Measurements from ENCODE around the gene GALC. TPM values are rescaled to one million over a fixed set of nuclear protein-coding genes. Genes with fewer than 3 reads are reported as not detected.

Gene GALC
- 10 to 100 TPM; 11.8 to 40.2 (median 20.2) TPM for total RNA-seq

DNA sequence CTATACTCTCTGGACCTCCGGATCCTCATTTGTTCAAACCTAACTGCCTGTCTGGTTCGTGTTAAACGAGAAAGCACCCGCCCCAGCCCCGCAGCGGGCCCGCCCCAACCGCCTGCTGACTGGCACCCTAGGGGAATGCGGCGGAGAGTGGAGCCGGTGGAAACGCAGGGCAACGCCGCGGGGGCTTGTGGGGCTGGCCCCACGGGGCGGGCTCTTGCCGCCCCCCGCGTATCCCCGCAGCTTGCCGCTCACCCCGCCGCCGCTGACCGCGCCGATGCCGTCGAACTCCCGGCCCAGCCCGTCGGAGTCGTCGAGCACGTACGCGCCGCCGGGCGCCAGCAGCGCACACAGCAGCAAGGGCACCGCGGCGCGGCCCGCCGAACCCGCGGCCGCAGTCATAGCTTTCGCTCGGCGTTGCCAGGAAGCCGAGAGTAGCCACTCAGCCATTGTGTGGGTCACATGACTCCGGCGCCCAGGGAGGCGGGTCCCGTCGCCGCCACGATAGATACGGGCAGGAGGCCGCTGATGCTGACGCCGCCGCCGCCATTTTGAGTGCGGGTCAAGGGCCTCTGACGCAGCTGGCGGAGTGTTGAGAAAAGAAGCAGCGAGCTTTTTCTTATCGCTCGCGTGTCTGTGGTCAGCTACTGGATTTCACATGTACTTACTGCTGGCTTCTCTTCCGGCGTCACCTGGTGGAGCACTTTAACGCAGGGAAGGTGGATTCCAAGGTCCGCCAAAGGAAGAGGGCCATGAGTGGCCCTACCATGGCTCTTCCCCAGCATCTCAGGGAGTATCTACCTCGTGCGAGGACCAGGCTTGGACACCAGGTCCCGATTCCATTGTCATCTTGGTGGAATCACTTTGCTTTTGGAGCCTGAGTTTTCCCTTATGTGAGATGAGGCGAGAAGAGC, at the start of gene GALC:
Gene GALC, minus strand, starts transcription at position 465 of the 911 bp plus-strand sequence. Its CDS starts 18 bp downstream, at position 447.
- no peaks in the 10 kb centered on the region for H3K27me3 ChIP-seq
- peak in 1 of 4 experiments; percentile 3 for TF ChIP-seq CTCF (IDR thresholded peaks at IDR 0.05)
- TF ChIP-seq POLR2A (IDR thresholded peaks at IDR 0.05): peak; percentile 52 to 62
- intact Hi-C loops (cut with DNase I; ENCODE audit: low total_unique reads): no loop called here
- peak within 1 kb of the TSS; percentile 45 to 74 for H3K4me3 ChIP-seq
- DNase-seq: peak; percentile 93 to 94
- H3K4me1 ChIP-seq: peaks cover 0 to 4% of the 10 kb centered on the region in 2 donors
- peak within 1 kb of the TSS; percentile 94 to 95 for H3K27ac ChIP-seq
- no peaks in the 10 kb centered on the region for H3K36me3 ChIP-seq
- no peaks in the 10 kb centered on the region for H3K9me3 ChIP-seq

- Histone ChIP-seq H3K4me3 (no peak overlapping the region), H3K27ac (no peak overlapping the region), H3K9me3 (no peaks in the 10 kb centered on the region), H3K27me3 (no peaks in the 10 kb centered on the region), H3K36me3 (no peaks in the 10 kb centered on the region), H3K4me1 (no peaks in the 10 kb centered on the region)
- intact Hi-C loops (cut with DNase I; ENCODE audit: low total_unique reads): no loop called here
- DNase-seq: no peak
- TF ChIP-seq POLR2A (IDR thresholded peaks at IDR 0.05): no peak
- no peak for TF ChIP-seq CTCF (IDR thresholded peaks at IDR 0.05)
These were observed 47.2 kb upstream of the GALC start for GRCh38 chr14:88040146-88040545.

DNA sequence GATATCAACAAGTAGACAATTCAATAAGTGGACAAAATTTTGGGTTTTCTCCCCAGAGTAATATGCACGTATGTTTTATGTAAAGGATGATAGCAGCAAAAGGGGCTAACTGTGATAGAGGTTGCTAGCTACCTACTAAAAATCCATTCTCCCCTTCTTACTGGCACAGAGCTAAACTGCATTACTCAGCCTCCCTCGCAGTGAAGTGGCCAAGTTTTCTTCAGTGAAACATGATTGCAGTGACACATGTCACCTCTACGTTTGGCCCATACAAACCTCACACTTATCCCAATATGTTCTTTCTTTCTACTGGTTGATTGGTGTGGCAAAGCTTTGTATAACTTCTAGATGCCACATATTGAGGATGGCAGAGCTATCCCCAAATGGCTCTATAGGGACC, 46.2 kb upstream of the GALC start:
- DNase-seq: no peak
- Histone ChIP-seq H3K9me3 (no peaks in the 10 kb centered on the region), H3K4me3 (no peak overlapping the region), H3K27me3 (no peaks in the 10 kb centered on the region), H3K27ac (no peak overlapping the region), H3K36me3 (no peaks in the 10 kb centered on the region), H3K4me1 (no peaks in the 10 kb centered on the region)
- intact Hi-C loops (cut with DNase I; ENCODE audit: low total_unique reads): no loop called here
- TF ChIP-seq POLR2A (IDR thresholded peaks at IDR 0.05): no peak
- TF ChIP-seq CTCF (IDR thresholded peaks at IDR 0.05): no peak

- TF ChIP-seq CTCF (IDR thresholded peaks at IDR 0.05) (no peak), POLR2A (IDR thresholded peaks at IDR 0.05) (no peak)
- H3K4me1 ChIP-seq: no peaks in the 10 kb centered on the region
- no peaks in the 10 kb centered on the region for H3K27me3 ChIP-seq
- no peak overlapping the region for H3K4me3 ChIP-seq
- H3K27ac ChIP-seq: no peak overlapping the region
- no peak for DNase-seq
- H3K9me3 ChIP-seq: no peaks in the 10 kb centered on the region
- H3K36me3 ChIP-seq: no peaks in the 10 kb centered on the region
- intact Hi-C loops (cut with DNase I; ENCODE audit: low total_unique reads): no loop called here
These were observed 44.3 kb upstream of the GALC start for GRCh38 chr14:88037325-88037724.

GRCh38 chr14:88036422-88036821, 43.4 kb upstream of the GALC start:
- Histone ChIP-seq H3K4me3 (no peak overlapping the region), H3K27ac (no peak overlapping the region), H3K36me3 (no peaks in the 10 kb centered on the region), H3K4me1 (no peaks in the 10 kb centered on the region), H3K9me3 (no peaks in the 10 kb centered on the region), H3K27me3 (no peaks in the 10 kb centered on the region)
- intact Hi-C loops (cut with DNase I; ENCODE audit: low total_unique reads): no loop called here
- TF ChIP-seq POLR2A (IDR thresholded peaks at IDR 0.05) (no peak), CTCF (IDR thresholded peaks at IDR 0.05) (no peak)
- no peak for DNase-seq
